GM18951 (cell line): ENCODE measurements around the gene TMEM184A.

ENCODE experiments used
- POLR2A ChIP-seq: IDR thresholded peaks from 4 replicates; pipeline ENCODE4 v1.6.1; 2011; ENCODE audit warnings: mild to moderate bottlenecking; ENCODE audit not compliant: insufficient read length, insufficient read depth; ENCODE audit errors: extremely low read depth
- in situ Hi-C: fragments of 300-500 bp; cut with MboI; formaldehyde crosslinking; loops from one replicate; pipeline ENCODE4 v1.12.0; 2022; ENCODE audit warnings: low sequenced_read_pairs, mixed read lengths, inconsistent platforms; ENCODE audit not compliant: unreplicated experiment

The TMEM184A gene

GRCh38 chr7:1546909-1547776 is 8.9 kb downstream of the TMEM184A start:
- in situ Hi-C loops: no loop called here
- no peak for TF ChIP-seq POLR2A

GRCh38 chr7:1546274-1546908 is 9.6 kb downstream of the TMEM184A start:
- no peak for TF ChIP-seq POLR2A
- in situ Hi-C loops: no loop called here

DNA sequence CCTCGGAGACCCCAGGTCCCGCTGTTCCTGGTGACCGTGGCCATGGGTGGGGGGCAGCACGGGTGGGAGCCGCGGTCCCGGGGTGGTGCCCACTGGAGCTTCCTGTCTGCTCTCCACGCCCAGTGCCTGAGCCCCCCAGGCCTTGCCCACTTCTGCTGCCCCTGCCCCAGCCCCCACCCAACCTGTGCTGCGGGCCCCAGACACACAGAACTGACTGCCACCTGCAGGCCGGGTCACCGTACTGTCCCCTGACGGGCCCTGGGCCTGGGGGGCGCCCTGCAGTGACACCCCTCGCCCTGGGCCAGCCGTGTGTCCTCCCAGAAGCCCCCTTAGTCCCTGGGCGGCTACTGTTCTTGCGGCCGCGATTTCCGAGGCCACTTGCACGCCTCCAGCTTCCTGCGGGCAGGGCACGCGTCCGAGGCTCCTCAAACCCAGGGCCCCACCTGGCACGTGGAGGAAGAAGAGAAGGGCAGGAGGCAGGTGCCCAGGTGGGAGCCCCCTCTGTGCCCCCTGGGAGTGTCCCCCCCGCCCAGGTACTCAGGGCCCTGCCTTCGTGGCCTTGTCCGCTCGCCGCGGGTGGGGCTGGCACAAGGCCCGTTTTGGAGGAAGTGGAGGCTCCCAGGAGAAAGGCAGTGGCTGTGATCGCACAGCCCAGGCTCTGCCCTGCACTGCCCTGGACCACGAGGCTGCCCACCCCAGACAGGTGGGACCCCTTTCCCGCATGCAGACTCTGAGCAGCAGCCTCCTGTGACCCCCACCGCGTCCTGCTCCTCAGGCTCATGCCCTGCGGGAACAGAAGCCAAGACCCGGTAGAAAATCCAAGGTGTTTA is 10.4 kb downstream of the TMEM184A start:
- in situ Hi-C loops: no loop called here
- no peak for TF ChIP-seq POLR2A

GRCh38 chr7:1544896-1545416 is 11.0 kb downstream of the TMEM184A start:
- TF ChIP-seq POLR2A: no peak
- in situ Hi-C loops: no loop called here

- in situ Hi-C loops: no loop called here
- no peak for TF ChIP-seq POLR2A
Observed at GRCh38 chr7:1544178-1544895, 11.7 kb downstream of the TMEM184A start.

DNA sequence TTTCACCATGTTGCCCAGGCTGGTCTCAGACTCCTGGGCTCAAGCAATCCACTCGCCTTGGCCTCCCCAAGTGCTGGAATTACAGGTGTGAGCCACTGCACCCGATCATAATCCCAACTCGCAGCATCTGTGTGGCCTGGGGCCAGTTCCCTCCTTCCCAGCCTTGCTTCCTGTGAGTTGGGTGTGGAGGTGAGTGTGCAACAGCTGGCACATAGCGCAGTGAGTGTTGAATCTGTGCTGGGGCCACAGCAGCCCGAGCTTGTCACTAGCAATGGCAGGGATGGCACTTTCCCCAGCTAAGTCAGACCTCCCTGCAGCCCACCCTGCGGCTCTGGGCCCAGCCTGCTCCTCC is 12.2 kb downstream of the TMEM184A start:
- TF ChIP-seq POLR2A: no peak
- in situ Hi-C loops: no loop called here

GRCh38 chr7:1542841-1543747 is 12.9 kb downstream of the TMEM184A start:
- TF ChIP-seq POLR2A: no peak
- in situ Hi-C loops: no loop called here

DNA sequence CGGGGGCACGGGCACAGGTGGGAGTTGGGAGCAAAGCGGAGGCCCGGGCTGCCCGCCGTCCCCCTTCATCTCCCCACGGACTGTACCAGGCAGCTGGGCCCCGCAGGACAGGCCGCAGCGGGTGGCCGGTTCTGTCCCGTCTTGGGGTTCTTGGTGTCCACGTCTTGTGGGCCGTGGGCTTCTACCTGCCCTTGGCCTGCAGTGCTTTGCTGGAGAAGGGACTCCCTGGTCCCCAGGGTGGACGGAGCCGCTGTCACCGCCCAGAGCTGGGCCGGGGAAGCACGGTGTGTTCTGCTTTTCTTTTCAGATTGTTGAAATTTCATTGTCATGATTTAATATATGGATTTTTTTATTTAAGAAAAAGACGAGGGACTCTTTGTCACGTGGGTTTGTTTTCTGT is 13.7 kb downstream of the TMEM184A start:
- no peak for TF ChIP-seq POLR2A
- in situ Hi-C loops: no loop called here

- no peak for TF ChIP-seq POLR2A
Observed at GRCh38 chr7:1541431-1542162, 14.4 kb downstream of the TMEM184A start.

DNA sequence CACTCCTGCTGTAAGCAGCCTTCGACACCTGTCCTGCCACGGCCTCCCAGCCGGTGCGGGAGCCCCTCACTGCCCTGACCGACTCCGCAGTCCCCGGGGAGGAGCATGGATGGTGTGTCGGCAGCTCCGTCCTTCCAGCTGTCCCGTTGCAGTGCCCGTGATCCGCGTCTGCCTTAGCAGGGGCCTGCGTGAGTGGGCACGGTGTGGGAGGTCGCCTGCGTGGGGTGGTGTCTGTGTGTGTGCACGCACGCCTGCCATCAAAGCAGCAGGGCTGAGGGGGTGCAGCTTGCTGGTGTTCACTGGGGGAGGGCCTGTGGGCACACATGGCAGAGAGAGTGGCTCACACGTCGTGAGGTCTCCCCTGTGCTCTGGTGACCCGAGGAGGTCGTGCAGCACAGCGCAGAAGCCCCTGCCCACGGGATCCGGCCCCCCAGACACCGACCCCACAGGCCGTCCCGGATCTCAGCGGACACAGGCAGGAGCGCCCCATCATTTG is 15.2 kb downstream of the TMEM184A start:
- TF ChIP-seq POLR2A: no peak
- in situ Hi-C loops: no loop called here

More at GRCh38 chr7:1541431-1542162, 14.4 kb downstream of the TMEM184A start:
- in situ Hi-C loops: no loop called here
